ENCODE results near the gene CCDC91.

DNA sequence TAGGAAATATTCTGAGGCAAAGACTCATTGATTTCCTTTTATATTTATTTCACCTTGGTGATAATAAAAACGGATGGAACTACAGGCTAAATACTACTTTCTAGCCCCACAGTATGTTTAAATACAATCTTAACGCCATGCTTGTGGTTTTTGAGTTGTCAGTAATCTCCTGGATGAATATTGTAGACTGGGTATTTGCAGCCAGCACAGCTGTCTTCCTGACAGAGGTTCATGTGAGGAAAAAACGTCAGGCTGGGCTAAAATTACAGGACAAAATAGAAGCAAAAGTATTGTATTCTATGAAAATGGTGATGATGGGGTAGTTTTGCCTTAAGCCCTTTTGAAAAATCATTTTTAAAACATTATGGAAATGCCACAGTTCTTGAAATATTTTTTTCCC is 140.9 kb downstream of the CCDC91 start:
- TF ChIP-seq CSDC2 (CRISPR knock-in tag; IDR thresholded peaks at IDR 0.05) (no peak), TOX (CRISPR knock-in tag; IDR thresholded peaks at IDR 0.05; ENCODE audit: borderline replicate concordance) (no peak)
- TF ChIP-seq, protein P1, sequence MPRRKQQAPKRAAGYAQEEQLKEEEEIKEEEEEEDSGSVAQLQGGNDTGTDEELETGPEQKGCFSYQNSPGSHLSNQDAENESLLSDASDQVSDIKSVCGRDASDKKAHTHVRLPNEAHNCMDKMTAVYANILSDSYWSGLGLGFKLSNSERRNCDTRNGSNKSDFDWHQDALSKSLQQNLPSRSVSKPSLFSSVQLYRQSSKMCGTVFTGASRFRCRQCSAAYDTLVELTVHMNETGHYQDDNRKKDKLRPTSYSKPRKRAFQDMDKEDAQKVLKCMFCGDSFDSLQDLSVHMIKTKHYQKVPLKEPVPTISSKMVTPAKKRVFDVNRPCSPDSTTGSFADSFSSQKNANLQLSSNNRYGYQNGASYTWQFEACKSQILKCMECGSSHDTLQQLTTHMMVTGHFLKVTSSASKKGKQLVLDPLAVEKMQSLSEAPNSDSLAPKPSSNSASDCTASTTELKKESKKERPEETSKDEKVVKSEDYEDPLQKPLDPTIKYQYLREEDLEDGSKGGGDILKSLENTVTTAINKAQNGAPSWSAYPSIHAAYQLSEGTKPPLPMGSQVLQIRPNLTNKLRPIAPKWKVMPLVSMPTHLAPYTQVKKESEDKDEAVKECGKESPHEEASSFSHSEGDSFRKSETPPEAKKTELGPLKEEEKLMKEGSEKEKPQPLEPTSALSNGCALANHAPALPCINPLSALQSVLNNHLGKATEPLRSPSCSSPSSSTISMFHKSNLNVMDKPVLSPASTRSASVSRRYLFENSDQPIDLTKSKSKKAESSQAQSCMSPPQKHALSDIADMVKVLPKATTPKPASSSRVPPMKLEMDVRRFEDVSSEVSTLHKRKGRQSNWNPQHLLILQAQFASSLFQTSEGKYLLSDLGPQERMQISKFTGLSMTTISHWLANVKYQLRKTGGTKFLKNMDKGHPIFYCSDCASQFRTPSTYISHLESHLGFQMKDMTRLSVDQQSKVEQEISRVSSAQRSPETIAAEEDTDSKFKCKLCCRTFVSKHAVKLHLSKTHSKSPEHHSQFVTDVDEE (CRISPR knock-in tag; IDR thresholded peaks at IDR 0.05), result no peak

All from SK-N-SH treated with all-trans-retinoic acid at 6 μM for 48 hours (cell line).